ENCODE results near the gene CDH3.
"Not testable (repeated sequence)": the region's sequence is repeated elsewhere in the genome, so short reads cannot be mapped to it uniquely, and the experiment has no call there.

Gene CDH3

GRCh38 chr16:68715471-68715870, 70.4 kb downstream of the CDH3 start:
- no peak for DNase-seq
- TF ChIP-seq, protein P1, sequence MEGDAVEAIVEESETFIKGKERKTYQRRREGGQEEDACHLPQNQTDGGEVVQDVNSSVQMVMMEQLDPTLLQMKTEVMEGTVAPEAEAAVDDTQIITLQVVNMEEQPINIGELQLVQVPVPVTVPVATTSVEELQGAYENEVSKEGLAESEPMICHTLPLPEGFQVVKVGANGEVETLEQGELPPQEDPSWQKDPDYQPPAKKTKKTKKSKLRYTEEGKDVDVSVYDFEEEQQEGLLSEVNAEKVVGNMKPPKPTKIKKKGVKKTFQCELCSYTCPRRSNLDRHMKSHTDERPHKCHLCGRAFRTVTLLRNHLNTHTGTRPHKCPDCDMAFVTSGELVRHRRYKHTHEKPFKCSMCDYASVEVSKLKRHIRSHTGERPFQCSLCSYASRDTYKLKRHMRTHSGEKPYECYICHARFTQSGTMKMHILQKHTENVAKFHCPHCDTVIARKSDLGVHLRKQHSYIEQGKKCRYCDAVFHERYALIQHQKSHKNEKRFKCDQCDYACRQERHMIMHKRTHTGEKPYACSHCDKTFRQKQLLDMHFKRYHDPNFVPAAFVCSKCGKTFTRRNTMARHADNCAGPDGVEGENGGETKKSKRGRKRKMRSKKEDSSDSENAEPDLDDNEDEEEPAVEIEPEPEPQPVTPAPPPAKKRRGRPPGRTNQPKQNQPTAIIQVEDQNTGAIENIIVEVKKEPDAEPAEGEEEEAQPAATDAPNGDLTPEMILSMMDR (IDR thresholded peaks at IDR 0.05; ENCODE audit: low read depth, low read length, missing control alignments) = no peak
- Histone ChIP-seq H3K27ac (no peak overlapping the region), H3K4me3 (ENCODE audit: low read depth, low read length) (no peak overlapping the region), H3K36me3 (replicated peaks) (no peaks in the 10 kb centered on the region), H3K27me3 (replicated peaks) (no peaks in the 10 kb centered on the region)
- in situ Hi-C loops (cut with HindIII; ENCODE audit: low pct_ligation_motif_present, low sequenced_read_pairs) = no loop called here

DNA sequence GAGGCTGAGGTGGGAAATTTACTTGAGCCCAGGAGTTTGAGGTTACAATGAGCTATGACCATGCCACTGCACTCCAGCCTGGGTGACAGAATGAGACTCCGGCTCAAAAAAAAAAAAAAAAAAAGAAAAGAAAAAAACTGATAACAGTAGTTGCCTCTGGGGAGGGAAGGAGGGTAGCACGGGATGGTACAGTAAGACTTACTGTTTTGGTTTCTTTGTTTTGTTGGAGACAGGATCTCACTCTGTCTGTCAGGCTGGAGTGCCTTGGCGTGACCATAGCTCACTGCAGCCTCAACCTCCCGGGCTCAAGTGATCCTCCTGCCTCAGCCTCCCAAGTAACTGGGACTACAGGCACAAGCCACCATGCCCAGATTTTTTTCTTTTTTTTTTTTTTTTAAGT, 71.4 kb downstream of the CDH3 start:
- in situ Hi-C loops (cut with HindIII; ENCODE audit: low pct_ligation_motif_present, low sequenced_read_pairs); H3K36me3 ChIP-seq (replicated peaks); H3K27ac ChIP-seq; DNase-seq; H3K27me3 ChIP-seq (replicated peaks); H3K4me3 ChIP-seq (ENCODE audit: low read depth, low read length): not testable (repeated sequence)

DNA sequence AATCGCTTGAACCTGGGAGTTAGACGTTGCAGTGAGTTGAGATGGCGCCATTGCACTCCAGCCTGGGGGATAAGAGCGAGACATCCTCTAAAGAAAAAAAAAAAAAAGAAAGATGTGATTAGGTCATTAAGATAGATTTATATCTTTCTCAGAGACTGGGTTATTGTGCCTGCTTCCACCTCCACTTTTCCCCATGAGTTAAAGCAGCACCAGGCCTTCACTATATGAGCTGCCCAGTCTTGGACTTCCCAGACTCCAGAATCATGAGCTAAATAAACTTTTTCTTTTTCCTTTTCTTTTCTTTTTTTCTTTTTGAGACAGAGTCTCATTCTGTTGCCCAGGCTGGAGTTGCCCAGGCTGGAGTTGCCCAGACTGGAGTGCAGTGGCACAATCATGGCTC, 72.6 kb downstream of the CDH3 start:
- Histone ChIP-seq H3K36me3 (replicated peaks) (no peaks in the 10 kb centered on the region), H3K4me3 (ENCODE audit: low read depth, low read length) (no peak overlapping the region), H3K27me3 (replicated peaks) (no peaks in the 10 kb centered on the region), H3K27ac (no peak overlapping the region)
- TF ChIP-seq, protein P1 (IDR thresholded peaks at IDR 0.05; ENCODE audit: low read depth, low read length, missing control alignments) = no peak
- in situ Hi-C loops (cut with HindIII; ENCODE audit: low pct_ligation_motif_present, low sequenced_read_pairs) = no loop called here
- DNase-seq = no peak

- Histone ChIP-seq H3K4me3 (ENCODE audit: low read depth, low read length) (no peak overlapping the region), H3K27me3 (replicated peaks) (no peaks in the 10 kb centered on the region), H3K27ac (no peak overlapping the region), H3K36me3 (replicated peaks) (no peaks in the 10 kb centered on the region)
- in situ Hi-C loops (cut with HindIII; ENCODE audit: low pct_ligation_motif_present, low sequenced_read_pairs) = no loop called here
- DNase-seq = no peak
- TF ChIP-seq, protein P1 (IDR thresholded peaks at IDR 0.05; ENCODE audit: low read depth, low read length, missing control alignments) = no peak
These were observed 73.5 kb downstream of the CDH3 start for GRCh38 chr16:68718590-68718989.

GRCh38 chr16:68719993-68720489, 74.9 kb downstream of the CDH3 start:
- Histone ChIP-seq H3K4me3 (ENCODE audit: low read depth, low read length) (no peak overlapping the region), H3K27ac (no peak overlapping the region), H3K36me3 (replicated peaks) (no peaks in the 10 kb centered on the region), H3K27me3 (replicated peaks) (no peaks in the 10 kb centered on the region)
- DNase-seq = no peak
- in situ Hi-C loops (cut with HindIII; ENCODE audit: low pct_ligation_motif_present, low sequenced_read_pairs) = no loop called here
- TF ChIP-seq, protein P1 (IDR thresholded peaks at IDR 0.05; ENCODE audit: low read depth, low read length, missing control alignments) = no peak

DNA sequence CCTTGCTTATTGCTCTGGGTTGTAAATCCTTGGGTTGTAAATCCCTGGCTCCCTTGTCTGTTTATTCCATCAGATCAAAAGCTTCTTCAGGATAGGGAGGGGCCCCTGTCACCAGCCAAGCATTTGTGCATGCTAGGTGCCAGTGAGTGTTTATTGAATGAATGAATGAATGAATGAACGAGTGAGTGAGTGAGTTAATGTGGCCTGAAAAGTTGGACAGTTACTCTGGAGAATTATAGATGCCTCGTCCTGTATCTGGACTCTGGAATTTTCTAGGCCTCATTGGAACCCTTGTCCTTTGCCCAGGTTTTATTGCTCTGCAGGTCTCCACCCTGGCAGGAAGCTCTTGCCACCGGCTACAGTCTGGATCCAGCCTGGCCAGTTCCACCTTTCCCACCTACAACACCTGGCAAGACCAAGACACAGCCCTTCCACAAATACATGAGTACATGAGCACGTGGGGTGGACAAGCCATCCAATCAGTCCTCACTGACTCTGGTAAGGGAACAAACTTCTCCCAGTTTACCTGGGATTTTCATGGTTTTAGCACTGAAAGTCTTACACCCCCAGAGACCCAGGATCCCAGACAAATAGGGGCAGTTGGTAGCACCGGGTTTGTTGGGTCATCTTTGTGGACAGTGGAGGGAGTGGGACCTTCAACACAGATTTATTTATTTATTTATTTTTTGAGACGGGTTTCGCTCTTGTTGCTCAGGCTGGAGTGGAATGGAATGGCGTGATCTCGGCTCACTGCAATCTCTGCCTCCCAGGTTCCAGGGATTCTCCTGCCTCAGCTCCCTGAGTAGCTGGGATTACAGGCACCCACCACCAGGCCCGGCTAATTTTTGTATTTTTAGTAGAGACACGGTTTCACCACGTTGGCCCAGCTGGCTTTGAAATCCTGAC, 77.3 kb downstream of the CDH3 start:
- in situ Hi-C loops (cut with HindIII; ENCODE audit: low pct_ligation_motif_present, low sequenced_read_pairs) = no loop called here

More for the DNA sequence above, 77.3 kb downstream of the CDH3 start:
- Histone ChIP-seq H3K36me3 (replicated peaks) (no peaks in the 10 kb centered on the region), H3K4me3 (ENCODE audit: low read depth, low read length) (no peak overlapping the region), H3K27ac (no peak overlapping the region), H3K27me3 (replicated peaks) (no peaks in the 10 kb centered on the region)
- no peak for DNase-seq
- TF ChIP-seq, protein P1 (IDR thresholded peaks at IDR 0.05; ENCODE audit: low read depth, low read length, missing control alignments) = no peak

Measured in brain microvascular endothelial cell (primary cell).